HEK293 (cell line): ENCODE results near the gene PRKD3.

Experiments
- RBAK ChIP-seq: fragments of 450-650 bp; formaldehyde crosslinking; IDR thresholded peaks from 2 replicates; pipeline ENCODE4 v1.5.1; 2016; ENCODE audit warnings: missing biosample characterization, missing genetic modification characterization
- ZEB2 ChIP-seq: fragments of 450-650 bp; formaldehyde crosslinking; IDR thresholded peaks from 2 replicates; pipeline ENCODE4 v1.5.1; 2016; ENCODE audit warnings: missing biosample characterization, missing genetic modification characterization
- ZNF274 ChIP-seq, 2 experiments: fragments of 200-500 bp in 1 of 2; fragments of 450-650 bp in 1 of 2; sonication (Bioruptor generic) in 1 of 2; formaldehyde crosslinking in 1 of 2; IDR thresholded peaks; 2 replicates each; pipeline versions ENCODE4 v1.5.1 to v1.6.1; 2014 to 2016; ENCODE audit warnings: borderline replicate concordance in 1 of 2, inconsistent platforms in 1 of 2, low read length in 1 of 2, missing biosample characterization in 1 of 2, missing genetic modification characterization in 1 of 2
- ZNF513 ChIP-seq: fragments of 450-650 bp; IDR thresholded peaks from 2 replicates; pipeline ENCODE4 v1.5.1; 2018; ENCODE audit warnings: missing biosample characterization, missing genetic modification characterization
- ZNF664 ChIP-seq: fragments of 450-650 bp; formaldehyde crosslinking; IDR thresholded peaks from 2 replicates; pipeline ENCODE4 v1.5.1; 2016; ENCODE audit warnings: missing biosample characterization, missing genetic modification characterization
- ZSCAN30 ChIP-seq: fragments of 450-650 bp; IDR thresholded peaks from 2 replicates; pipeline ENCODE4 v1.5.1; 2018; ENCODE audit warnings: missing biosample characterization, mild to moderate bottlenecking, missing genetic modification characterization, moderate library complexity
- TF ChIP-seq, protein P1 (sequence below): fragments of 450-650 bp; formaldehyde crosslinking; IDR thresholded peaks from 2 replicates; pipeline ENCODE4 v1.5.1; 2016; ENCODE audit warnings: missing biosample characterization, missing genetic modification characterization

DNA sequence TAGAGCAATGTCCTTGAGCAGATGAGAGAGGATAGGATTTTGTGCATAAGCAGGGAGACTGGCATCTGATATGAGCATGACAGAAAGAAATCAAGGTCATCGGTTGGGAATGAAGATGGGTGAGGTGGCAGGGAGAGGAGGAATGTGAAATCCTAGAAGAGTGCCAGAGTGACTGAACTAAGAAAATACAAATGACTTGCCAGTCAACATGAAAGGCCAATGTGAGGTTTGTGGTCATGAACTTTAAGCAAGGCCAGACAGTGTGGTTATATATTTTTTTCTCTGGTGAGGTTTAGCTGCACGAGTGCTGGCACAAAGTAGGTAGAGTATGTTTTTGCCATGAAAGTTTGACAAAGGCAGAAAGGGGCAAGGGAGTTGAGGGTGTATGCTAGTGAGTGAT is 41.0 kb upstream of the PRKD3 start:
- TF ChIP-seq ZNF664 (tag by site-specific recombination) (no peak), ZNF513 (tag by site-specific recombination) (no peak), ZNF274 (IDR thresholded peaks at IDR 0.05; ENCODE audit: low read length) (no peak), ZNF274 (tag by site-specific recombination; IDR thresholded peaks at IDR 0.05; ENCODE audit: borderline replicate concordance) (no peak), ZEB2 (tag by site-specific recombination) (no peak), RBAK (tag by site-specific recombination) (no peak), ZSCAN30 (no peak)
- TF ChIP-seq, protein P1, sequence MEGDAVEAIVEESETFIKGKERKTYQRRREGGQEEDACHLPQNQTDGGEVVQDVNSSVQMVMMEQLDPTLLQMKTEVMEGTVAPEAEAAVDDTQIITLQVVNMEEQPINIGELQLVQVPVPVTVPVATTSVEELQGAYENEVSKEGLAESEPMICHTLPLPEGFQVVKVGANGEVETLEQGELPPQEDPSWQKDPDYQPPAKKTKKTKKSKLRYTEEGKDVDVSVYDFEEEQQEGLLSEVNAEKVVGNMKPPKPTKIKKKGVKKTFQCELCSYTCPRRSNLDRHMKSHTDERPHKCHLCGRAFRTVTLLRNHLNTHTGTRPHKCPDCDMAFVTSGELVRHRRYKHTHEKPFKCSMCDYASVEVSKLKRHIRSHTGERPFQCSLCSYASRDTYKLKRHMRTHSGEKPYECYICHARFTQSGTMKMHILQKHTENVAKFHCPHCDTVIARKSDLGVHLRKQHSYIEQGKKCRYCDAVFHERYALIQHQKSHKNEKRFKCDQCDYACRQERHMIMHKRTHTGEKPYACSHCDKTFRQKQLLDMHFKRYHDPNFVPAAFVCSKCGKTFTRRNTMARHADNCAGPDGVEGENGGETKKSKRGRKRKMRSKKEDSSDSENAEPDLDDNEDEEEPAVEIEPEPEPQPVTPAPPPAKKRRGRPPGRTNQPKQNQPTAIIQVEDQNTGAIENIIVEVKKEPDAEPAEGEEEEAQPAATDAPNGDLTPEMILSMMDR (tag by site-specific recombination) = no peak
